NCI-H748 (cell line): Measurements from ENCODE around the gene MRTFB.

Experiments
- DNase-seq: peaks from one replicate; lab custom pipeline; 2025; ENCODE audit not compliant: unreplicated experiment; lab: John Stamatoyannopoulos, UW

MRTFB gene

GRCh38 chr16:14223632-14224031 lies 152.5 kb downstream of the MRTFB start:
- DNase-seq: no peak

DNA sequence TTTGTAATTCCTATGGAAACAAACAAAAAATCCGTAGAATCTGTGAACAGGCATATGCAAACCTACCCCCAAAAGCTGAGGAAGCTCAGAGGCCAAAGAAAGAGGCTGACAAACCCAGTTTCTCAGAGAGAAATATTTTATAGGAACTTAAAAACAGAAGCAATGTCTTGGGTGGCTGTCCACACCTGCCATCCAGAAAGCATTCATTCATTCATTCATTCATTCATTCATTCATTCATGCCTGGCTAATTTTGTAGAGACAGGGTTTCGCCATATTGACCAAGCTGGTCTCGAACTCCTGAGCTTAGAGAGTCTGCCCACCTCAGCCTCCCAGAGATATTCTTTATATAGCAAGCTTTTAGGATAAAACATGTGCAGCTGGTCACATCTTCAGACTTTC lies 154.3 kb downstream of the MRTFB start:
- DNase-seq: no peak

GRCh38 chr16:14232106-14232864 lies 161.2 kb downstream of the MRTFB start:
- DNase-seq: peak; percentile 90

GRCh38 chr16:14236401-14236800 lies 165.3 kb downstream of the MRTFB start:
- peak; percentile 42 for DNase-seq

DNA sequence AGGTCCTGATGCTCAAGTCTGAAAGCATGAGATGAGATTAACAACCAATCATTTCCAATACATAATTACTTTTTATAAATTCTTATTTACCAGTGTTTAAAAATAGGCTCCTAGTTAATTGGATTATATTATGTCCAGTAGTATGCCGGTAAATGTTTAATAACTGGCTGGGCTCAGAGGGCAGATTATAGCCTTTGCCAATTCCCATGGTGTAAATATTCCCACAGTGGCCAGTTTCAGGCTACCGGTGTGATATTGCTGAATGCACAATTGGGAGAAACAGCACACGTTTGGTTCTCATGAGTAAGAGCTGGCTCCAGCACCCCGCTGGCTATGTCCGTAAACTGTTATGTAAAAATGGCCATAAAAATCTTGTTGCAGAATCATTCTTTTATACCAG lies 167.6 kb downstream of the MRTFB start:
- no peak for DNase-seq

DNA sequence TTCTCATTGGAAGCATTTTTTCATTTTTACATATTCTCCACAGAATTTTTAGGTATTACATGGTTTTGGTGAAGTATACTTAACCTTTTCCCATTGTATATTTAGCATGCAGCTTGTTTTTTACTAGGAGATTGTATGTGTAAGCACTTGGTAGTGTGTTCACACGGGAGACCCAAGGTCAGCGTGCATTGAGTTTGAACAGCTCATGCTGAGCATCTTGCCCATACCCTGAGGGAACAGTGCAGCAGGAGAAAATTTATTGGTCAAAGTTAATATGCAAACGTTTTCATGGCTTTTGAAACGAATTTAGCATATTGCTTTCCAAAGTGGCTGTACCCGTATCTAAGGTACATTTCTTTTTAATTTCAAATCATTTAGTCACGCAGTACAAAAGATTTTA lies 168.7 kb downstream of the MRTFB start:
- no peak for DNase-seq

GRCh38 chr16:14240219-14240843 lies 169.2 kb downstream of the MRTFB start:
- no peak for DNase-seq

DNA sequence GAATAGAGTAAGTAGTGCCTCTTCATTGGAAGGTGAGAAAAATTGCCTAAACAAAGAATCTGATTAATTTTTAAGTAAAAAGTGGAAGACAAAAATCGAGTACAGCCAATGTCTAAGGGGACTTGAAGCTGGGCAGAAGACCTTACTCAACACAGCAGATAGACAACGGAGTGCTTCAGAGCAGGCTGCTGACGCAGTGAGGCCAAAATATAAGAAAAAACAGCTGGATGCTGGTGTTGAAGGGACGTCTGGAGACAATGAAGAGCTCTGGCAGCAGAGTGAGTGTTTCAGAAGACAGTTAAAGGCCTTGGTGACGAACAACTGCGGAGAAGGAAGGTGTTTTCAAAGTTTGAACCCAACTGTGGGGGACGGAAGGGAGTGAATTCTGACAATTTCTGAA lies 169.8 kb downstream of the MRTFB start:
- no peak for DNase-seq

- DNase-seq: no peak
These were observed 170.5 kb downstream of the MRTFB start for GRCh38 chr16:14241631-14242030.

- DNase-seq: no peak
These were observed 171.7 kb downstream of the MRTFB start for GRCh38 chr16:14242769-14243168.

DNA sequence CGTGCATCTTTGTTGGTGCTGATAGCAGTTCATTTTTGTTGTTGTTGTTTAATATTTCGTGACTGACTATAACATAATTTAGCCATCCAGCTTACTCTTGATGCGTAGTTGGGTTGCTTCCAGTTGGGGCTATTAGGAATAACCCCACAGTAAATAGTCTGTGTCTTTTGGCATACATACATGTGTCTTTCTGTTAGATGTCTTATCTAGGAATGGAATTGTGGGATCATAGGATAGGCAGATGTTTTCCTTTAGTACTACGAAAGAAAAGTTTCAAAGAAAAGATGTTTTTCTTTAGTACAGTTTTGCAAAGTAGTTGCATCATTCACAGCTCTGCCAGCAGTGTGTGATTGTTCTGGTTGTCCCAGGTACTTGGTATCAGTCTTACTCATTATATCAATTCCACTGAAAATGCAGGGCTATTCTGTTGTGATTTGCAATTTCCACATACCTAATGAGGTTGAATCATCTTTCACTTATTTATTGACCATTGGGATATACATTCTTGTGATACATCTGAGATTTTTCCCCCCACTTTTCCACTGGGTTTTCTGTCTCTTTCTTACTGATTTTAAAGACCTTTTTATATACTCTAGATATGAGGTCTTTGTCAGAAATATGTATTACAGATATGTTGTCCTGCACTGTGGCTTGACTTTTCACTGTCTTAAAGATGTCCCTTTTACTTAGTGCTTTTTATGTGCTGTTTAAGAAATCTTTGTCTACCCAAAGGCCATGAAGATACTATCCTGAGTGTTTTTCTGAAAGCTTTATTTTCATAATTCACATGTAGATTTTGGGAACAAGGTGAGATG lies 173.3 kb downstream of the MRTFB start:
- no peak for DNase-seq

- no peak for DNase-seq
These were observed 177.7 kb downstream of the MRTFB start for GRCh38 chr16:14248791-14249190.

GRCh38 chr16:14249291-14250032 lies 178.3 kb downstream of the MRTFB start:
- DNase-seq: peak; percentile 22

- no peak for DNase-seq
These were observed 180.3 kb downstream of the MRTFB start for GRCh38 chr16:14251419-14251818.

DNA sequence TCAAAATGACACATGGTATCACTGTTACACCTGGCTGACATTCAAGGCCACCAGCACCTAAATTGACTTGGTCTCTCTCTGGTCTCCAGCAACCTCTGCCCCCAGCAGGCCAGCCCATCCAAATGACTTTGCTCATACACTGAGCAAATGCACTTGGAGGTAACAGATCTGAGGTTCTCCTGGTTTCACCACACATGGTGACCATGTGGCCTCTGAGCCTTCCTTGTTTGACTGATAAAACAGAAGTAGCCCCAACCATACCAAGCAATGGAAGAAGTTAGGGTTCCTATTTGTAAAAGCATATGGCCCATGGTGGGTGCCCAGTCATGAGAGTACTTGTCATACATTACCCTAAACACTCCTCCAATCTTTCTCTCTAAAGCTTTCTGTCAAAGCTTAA lies 181.7 kb downstream of the MRTFB start:
- no peak for DNase-seq

DNA sequence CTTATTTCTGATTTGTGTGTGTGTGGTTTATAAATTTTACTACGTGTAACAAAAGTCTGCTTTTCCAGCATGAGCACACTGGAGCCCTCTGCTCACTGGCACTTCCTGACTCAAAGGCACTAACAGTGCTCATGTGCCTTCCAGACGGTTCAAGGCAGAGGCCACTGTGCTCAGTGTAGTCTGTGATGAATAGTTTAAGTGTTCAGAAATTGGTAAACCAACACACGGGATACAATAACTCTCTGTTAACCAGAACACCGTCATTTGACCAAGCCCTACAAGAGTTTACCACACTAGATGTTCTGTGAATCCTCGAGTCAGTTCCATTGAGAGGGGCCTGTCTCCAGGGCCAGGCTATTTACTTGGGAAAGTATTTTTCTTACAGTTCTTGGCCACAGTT lies 191.9 kb downstream of the MRTFB start:
- DNase-seq: no peak

- DNase-seq: no peak
These were observed 192.7 kb downstream of the MRTFB start for GRCh38 chr16:14263769-14264168.

- DNase-seq: no peak
These were observed 193.3 kb downstream of the MRTFB start for GRCh38 chr16:14264327-14264943.

DNA sequence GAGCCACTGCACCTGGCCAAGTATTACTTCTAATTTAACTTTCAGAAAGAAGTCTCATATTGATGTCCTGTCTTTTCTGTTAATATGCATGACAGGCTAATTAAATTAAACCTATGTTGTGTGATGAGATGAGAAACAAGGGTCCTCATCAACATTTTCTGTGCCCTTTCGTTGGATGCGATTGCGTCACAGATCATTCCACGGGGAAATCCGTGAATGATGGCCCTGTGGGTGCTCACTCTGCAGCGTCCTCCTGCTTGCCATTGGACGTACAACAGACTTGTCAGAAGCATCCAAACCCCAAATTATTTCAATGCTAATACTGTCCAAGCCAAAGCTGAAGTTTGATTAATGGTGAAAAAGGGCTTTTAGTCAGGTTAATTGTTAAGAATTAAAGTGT lies 197.0 kb downstream of the MRTFB start:
- no peak for DNase-seq

DNA sequence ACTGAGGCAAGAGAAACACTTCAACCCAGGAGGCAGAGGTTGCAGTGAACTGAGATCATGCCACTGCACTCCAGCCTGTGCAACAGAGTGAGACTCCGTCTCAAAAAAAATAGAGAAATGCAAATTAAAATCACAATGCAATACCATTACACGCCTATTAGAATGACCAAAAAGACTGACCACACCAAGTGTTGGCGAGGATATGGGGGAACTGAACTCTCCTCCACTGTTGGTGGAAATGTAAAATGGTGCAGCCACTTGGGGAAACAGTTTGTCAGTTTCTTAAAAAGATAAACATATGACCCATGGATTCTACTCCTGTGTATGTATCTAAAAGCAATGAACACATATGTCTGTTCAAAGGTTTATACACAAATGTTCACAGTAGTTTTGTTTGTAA lies 204.8 kb downstream of the MRTFB start:
- no peak for DNase-seq

DNA sequence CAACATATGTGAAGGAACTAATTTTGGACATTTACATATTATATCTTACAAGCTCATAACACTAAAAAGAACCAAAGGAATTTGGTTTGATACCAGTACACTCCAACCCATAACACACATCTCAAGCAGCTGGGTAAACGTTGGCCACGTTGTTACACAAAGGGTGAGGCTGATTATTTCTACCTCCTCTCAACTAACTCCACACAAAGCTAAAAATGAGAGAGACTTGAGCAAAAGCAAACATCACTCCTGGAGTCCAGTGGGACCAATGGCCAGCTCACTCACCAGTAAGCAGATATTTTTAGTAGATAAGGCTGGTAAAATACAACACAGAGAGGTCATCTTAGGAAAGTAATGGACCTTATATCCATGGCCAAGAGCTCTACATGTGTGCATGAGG lies 207.6 kb downstream of the MRTFB start:
- peak; percentile 20 for DNase-seq
